Suprapubic skin (tissue), 4 donors: ENCODE measurements around the gene RPH3AL. TPM values are rescaled to one million over a fixed set of nuclear protein-coding genes. Genes with fewer than 3 reads are reported as not detected.
"Not testable (repeated sequence)": the region's sequence is repeated elsewhere in the genome, so short reads cannot be mapped to it uniquely, and the experiment has no call there.

Source experiments
- DNase-seq, 2 donors: peaks; one replicate each; pipeline ENCODE4 v3.0.0-alpha.2; 2019; ENCODE audit warnings: low spot score in 2 of 2
- H3K27ac ChIP-seq: fragments of 200-600 bp; sonication (generic); one replicate; pipeline ENCODE4 v1.5.1; 2019
- H3K27me3 ChIP-seq: fragments of 200-600 bp; sonication (generic); one replicate; pipeline ENCODE4 v1.5.1; 2019
- H3K36me3 ChIP-seq: fragments of 200-600 bp; sonication (generic); one replicate; pipeline ENCODE4 v1.5.1; 2019
- H3K4me1 ChIP-seq: fragments of 200-600 bp; sonication (generic); one replicate; pipeline ENCODE4 v1.5.1; 2019
- H3K4me3 ChIP-seq: fragments of 200-600 bp; sonication (generic); one replicate; pipeline ENCODE4 v1.5.1; 2019; ENCODE audit warnings: mild to moderate bottlenecking
- H3K9me3 ChIP-seq: fragments of 200-600 bp; sonication (generic); one replicate; pipeline ENCODE4 v1.5.1; 2019
- EP300 ChIP-seq: sonication (generic); formaldehyde crosslinking; IDR thresholded peaks from one replicate; pipeline ENCODE4 v1.6.1; 2017; ENCODE audit warnings: antibody characterized with exemption
- POLR2A ChIP-seq, 2 donors: fragments of 450-650 bp; IDR thresholded peaks; one replicate each; pipeline ENCODE4 v1.6.1; 2017; ENCODE audit warnings: antibody characterized with exemption in 2 of 2, mild to moderate bottlenecking in 2 of 2, moderate library complexity in 2 of 2
- POLR2AphosphoS5 ChIP-seq, 3 donors: sonication (generic); formaldehyde crosslinking; IDR thresholded peaks; one replicate each; pipeline ENCODE4 v1.6.1; 2017; ENCODE audit warnings: antibody characterized with exemption in 3 of 3
- WGBS: methylation state at CpG from one replicate; pipeline ENCODE4 v1.1.5; 2018; 5-methylcytosine and 5-hydroxymethylcytosine counted together
- total RNA-seq, 4 donors: library from RNA; depleted of rRNA; stranded (reverse); fragments of >200 nt; gene quantifications; one replicate each; pipeline ENCODE4 v1.1.0, GENCODE V29; 2016
- TF ChIP-seq, protein P1 (sequence below), 2 donors: fragments of 200-600 bp in 1 of 2; fragments of 450-650 bp in 1 of 2; sonication (generic) in 1 of 2; IDR thresholded peaks; one replicate each; pipeline ENCODE4 v1.5.1; 2016 to 2019; ENCODE audit warnings: antibody characterized with exemption in 2 of 2, mild to moderate bottlenecking in 1 of 2, moderate library complexity in 1 of 2

RPH3AL gene
- total RNA-seq, 4 donors from 2014 or later, result 1.7 to 39.5 (median 10.9) TPM

- H3K27ac ChIP-seq, result no peak overlapping the region
- H3K36me3 ChIP-seq, result no peaks in the 10 kb centered on the region
- no peak overlapping the region for H3K4me3 ChIP-seq
- peaks cover 2% of the 10 kb centered on the region for H3K4me1 ChIP-seq
- H3K27me3 ChIP-seq, result peaks cover 3% of the 10 kb centered on the region
- DNase-seq, result no peak
- no peaks in the 10 kb centered on the region for H3K9me3 ChIP-seq
- TF ChIP-seq EP300, result no peak
- TF ChIP-seq POLR2A (IDR thresholded peaks at IDR 0.05), result no peak
- TF ChIP-seq, protein P1, sequence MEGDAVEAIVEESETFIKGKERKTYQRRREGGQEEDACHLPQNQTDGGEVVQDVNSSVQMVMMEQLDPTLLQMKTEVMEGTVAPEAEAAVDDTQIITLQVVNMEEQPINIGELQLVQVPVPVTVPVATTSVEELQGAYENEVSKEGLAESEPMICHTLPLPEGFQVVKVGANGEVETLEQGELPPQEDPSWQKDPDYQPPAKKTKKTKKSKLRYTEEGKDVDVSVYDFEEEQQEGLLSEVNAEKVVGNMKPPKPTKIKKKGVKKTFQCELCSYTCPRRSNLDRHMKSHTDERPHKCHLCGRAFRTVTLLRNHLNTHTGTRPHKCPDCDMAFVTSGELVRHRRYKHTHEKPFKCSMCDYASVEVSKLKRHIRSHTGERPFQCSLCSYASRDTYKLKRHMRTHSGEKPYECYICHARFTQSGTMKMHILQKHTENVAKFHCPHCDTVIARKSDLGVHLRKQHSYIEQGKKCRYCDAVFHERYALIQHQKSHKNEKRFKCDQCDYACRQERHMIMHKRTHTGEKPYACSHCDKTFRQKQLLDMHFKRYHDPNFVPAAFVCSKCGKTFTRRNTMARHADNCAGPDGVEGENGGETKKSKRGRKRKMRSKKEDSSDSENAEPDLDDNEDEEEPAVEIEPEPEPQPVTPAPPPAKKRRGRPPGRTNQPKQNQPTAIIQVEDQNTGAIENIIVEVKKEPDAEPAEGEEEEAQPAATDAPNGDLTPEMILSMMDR (IDR thresholded peaks at IDR 0.05), result no peak
- no peak for TF ChIP-seq POLR2AphosphoS5 (IDR thresholded peaks at IDR 0.05)
- 19% methylated on average over 6 of the region's 10 CpGs for WGBS
Observed at GRCh38 chr17:205148-205669, 147.4 kb downstream of the RPH3AL start.

DNA sequence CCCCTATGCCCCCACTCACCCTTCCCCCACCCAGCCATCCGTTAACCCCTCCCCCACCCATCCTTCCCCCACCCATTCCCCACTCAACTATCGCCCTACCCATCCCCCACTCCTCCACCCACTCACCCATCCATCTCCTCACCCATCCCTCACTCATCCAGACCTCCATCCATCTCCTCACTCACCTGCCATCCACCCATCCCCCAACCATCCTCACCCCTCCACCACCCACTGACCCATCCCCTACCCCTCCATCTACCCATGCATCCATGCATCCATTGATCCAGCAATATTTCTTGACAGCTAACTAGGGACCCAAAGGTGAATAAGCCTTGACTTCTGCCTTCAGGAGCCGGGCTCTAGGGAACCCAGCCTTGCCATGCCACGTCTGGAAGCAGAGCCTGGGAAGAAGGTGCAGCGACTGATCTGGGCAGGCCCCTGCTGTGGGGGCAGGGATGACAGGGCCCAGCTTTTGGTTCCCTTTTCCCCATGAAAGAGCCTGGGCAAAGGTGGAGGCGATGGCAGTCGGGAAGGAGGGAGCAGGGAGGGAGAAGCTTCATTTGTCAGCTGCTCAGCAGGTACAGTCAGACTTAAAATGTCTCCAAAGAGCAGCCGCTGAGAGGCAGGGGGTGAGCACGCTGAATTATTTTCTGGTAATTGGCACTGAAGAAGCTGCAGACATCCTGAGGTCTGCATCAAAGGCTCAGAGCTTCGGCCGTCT is 148.0 kb downstream of the RPH3AL start:
- Histone ChIP-seq H3K27me3 (peaks cover 7% of the 10 kb centered on the region), H3K4me1 (peaks cover 2% of the 10 kb centered on the region), H3K36me3 (no peaks in the 10 kb centered on the region), H3K4me3 (no peak overlapping the region), H3K27ac (no peak overlapping the region), H3K9me3 (no peaks in the 10 kb centered on the region)
- no peak for DNase-seq
- no peak for TF ChIP-seq EP300
- no peak for TF ChIP-seq POLR2A (IDR thresholded peaks at IDR 0.05)
- TF ChIP-seq, protein P1 (IDR thresholded peaks at IDR 0.05), result no peak
- no peak for TF ChIP-seq POLR2AphosphoS5 (IDR thresholded peaks at IDR 0.05)
- WGBS, result 45% methylated on average over 11 of the region's 11 CpGs

GRCh38 chr17:202501-202951 is 150.1 kb downstream of the RPH3AL start:
- TF ChIP-seq POLR2AphosphoS5 (IDR thresholded peaks at IDR 0.05) (no peak), EP300 (no peak), POLR2A (IDR thresholded peaks at IDR 0.05) (no peak)
- TF ChIP-seq, protein P1 (IDR thresholded peaks at IDR 0.05), result no peak
- peaks cover 16% of the 10 kb centered on the region for H3K27me3 ChIP-seq
- 94% methylated on average over 5 of the region's 23 CpGs for whole genome bisulfite sequencing
- no peaks in the 10 kb centered on the region for H3K36me3 ChIP-seq
- H3K27ac ChIP-seq, result no peak overlapping the region
- H3K9me3 ChIP-seq, result no peaks in the 10 kb centered on the region
- H3K4me3 ChIP-seq, result no peak overlapping the region
- no peak for DNase-seq
- peaks cover 2% of the 10 kb centered on the region for H3K4me1 ChIP-seq

GRCh38 chr17:201736-202135 is 150.9 kb downstream of the RPH3AL start:
- peaks cover 21% of the 10 kb centered on the region for H3K27me3 ChIP-seq
- not testable (repeated sequence) for H3K4me1 ChIP-seq, H3K4me3 ChIP-seq, H3K9me3 ChIP-seq, DNase-seq, H3K36me3 ChIP-seq, H3K27ac ChIP-seq
- WGBS, result 72% methylated on average over 4 of the region's 13 CpGs

DNA sequence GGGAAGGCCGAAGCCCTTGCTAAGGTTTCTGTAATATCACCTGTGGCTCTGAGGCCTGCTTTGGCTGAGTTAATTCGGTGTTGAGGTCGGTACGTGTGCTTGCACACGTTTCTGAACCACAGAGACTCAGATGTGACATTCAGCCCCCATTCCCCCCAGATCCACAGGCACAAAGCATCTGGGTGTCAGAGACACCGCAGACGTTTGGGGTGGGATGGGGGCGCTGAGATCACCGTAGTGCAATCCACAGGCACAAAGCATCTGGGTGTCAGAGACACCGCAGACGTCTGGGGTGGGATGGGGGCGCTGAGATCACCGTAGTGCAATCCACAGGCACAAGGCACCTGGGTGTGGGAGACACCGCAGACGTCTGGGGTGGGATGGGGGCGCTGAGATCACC is 151.3 kb downstream of the RPH3AL start:
- WGBS, result 89% methylated on average over 3 of the region's 16 CpGs
- H3K36me3 ChIP-seq, result not testable (repeated sequence)

DNA sequence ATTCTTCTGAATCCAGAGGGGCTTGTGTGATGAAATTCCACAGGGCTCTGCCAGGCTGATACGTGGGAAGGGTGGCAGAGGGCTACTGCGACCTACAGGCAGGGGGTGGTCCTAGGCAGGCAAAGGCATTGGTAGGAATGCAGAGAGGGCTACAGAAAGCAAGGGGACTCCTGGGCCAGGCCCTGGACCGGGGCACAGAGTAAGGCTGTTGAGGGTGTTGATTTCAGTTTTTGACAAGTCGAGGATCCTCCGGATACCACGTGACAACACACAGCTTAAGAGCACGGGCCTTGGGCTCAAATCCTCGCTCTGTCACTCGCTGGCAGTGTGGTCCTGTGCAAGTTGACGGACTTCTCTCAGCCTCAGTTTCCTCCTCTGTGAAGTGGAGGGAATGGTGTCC is 152.0 kb downstream of the RPH3AL start:
- H3K9me3 ChIP-seq, result no peaks in the 10 kb centered on the region
- TF ChIP-seq POLR2AphosphoS5 (IDR thresholded peaks at IDR 0.05) (no peak), POLR2A (IDR thresholded peaks at IDR 0.05) (no peak), EP300 (no peak)
- TF ChIP-seq, protein P1 (IDR thresholded peaks at IDR 0.05), result no peak
- 47% methylated on average over 5 of the region's 10 CpGs for WGBS
- H3K4me3 ChIP-seq, result no peak overlapping the region
- no peak for DNase-seq
- H3K4me1 ChIP-seq, result peaks cover 2% of the 10 kb centered on the region
- H3K36me3 ChIP-seq, result no peaks in the 10 kb centered on the region
- H3K27ac ChIP-seq, result no peak overlapping the region
- peaks cover 21% of the 10 kb centered on the region for H3K27me3 ChIP-seq

More for the DNA sequence above, 151.3 kb downstream of the RPH3AL start:
- not testable (repeated sequence) for H3K4me1 ChIP-seq, H3K27ac ChIP-seq, H3K9me3 ChIP-seq, DNase-seq, H3K4me3 ChIP-seq
- peaks cover 24% of the 10 kb centered on the region for H3K27me3 ChIP-seq
